Iris pigment epithelial cell (primary cell): Measurements from ENCODE around the gene GLRX3.
"Not testable (repeated sequence)": the region's sequence is repeated elsewhere in the genome, so short reads cannot be mapped to it uniquely, and the experiment has no call there.

Experiments used
- DNase-seq: peaks from one replicate; pipeline ENCODE4 v3.0.0-alpha.2; 2011; ENCODE audit warnings: low read depth

The GLRX3 gene

GRCh38 chr10:130136226-130137089 lies at the start of gene GLRX3:
Gene GLRX3, plus strand, starts transcription at chr10:130136391. Its CDS starts 30 bp downstream, at chr10:130136421.
- DNase-seq = peak; percentile 84

GRCh38 chr10:130090565-130090964 lies 45.6 kb upstream of the GLRX3 start:
- DNase-seq = not testable (repeated sequence)

GRCh38 chr10:130099344-130099743 lies 36.8 kb upstream of the GLRX3 start:
- DNase-seq = no peak

GRCh38 chr10:130105724-130106123 lies 30.5 kb upstream of the GLRX3 start:
- DNase-seq = no peak

GRCh38 chr10:130108146-130108545 lies 28.0 kb upstream of the GLRX3 start:
- DNase-seq = not testable (repeated sequence)

GRCh38 chr10:130108934-130109604 lies 27.1 kb upstream of the GLRX3 start:
- DNase-seq = no peak

GRCh38 chr10:130109796-130110245 lies 26.4 kb upstream of the GLRX3 start:
- DNase-seq = peak; percentile 80

GRCh38 chr10:130110246-130111112 lies 25.7 kb upstream of the GLRX3 start, which contains the start of gene C10orf143:
Gene C10orf143, minus strand, starts transcription at chr10:130110830. Its CDS starts 58 bp downstream, at chr10:130110772.
- DNase-seq = peak; percentile 99

- DNase-seq = peak; percentile 99
Measured at GRCh38 chr10:130111113-130111851, 24.9 kb upstream of the GLRX3 start.

- DNase-seq = no peak
Measured at GRCh38 chr10:130111852-130112180, 24.4 kb upstream of the GLRX3 start.

GRCh38 chr10:130112821-130113220 lies 23.4 kb upstream of the GLRX3 start:
- DNase-seq = no peak

GRCh38 chr10:130116942-130117341 lies 19.2 kb upstream of the GLRX3 start:
- DNase-seq = not testable (repeated sequence)

GRCh38 chr10:130117535-130117934 lies 18.7 kb upstream of the GLRX3 start:
- not testable (repeated sequence) for DNase-seq

GRCh38 chr10:130121486-130122079 lies 14.6 kb upstream of the GLRX3 start:
- no peak for DNase-seq

- peak; percentile 77 for DNase-seq
Measured at GRCh38 chr10:130127364-130128061, 8.7 kb upstream of the GLRX3 start.

- peak; percentile 26 for DNase-seq
Measured at GRCh38 chr10:130128062-130128781, 8.0 kb upstream of the GLRX3 start.

GRCh38 chr10:130128922-130129321 lies 7.3 kb upstream of the GLRX3 start:
- DNase-seq = no peak

GRCh38 chr10:130135676-130136225 lies 440 bp upstream of the GLRX3 start:
- DNase-seq = no peak

GRCh38 chr10:130137090-130137448 lies 878 bp downstream of the GLRX3 start:
- peak; percentile 55 for DNase-seq
